Heart right ventricle (tissue), 16 donors: Measurements from ENCODE around the gene ZNF747. TPM values are rescaled to one million over a fixed set of nuclear protein-coding genes. Genes with fewer than 3 reads are reported as not detected.

Experiments
- ATAC-seq, 8 donors: fragments of 200-7000 bp; cut with Tn5 transposase; one replicate each; pipeline ENCODE4 v1.9.1; 2020; ENCODE audit warnings: mild to moderate bottlenecking in 8 of 8, moderate library complexity in 8 of 8, moderate number of reproducible peaks in 1 of 8
- DNase-seq, 2 donors: peaks; one replicate each; pipeline ENCODE4 v3.0.0-alpha.2; 2020
- H3K27ac ChIP-seq, 10 donors: fragments of 200-600 bp; sonication (generic) in 2 of 10; one replicate each; pipeline versions ENCODE4 v1.5.0 to v1.8.0; 2020 to 2022; ENCODE audit warnings: mild to moderate bottlenecking in 3 of 10
- H3K27me3 ChIP-seq, 7 donors: fragments of 200-600 bp; one replicate each; pipeline ENCODE4 v1.8.0; 2021 to 2022; ENCODE audit warnings: mild to moderate bottlenecking in 2 of 7
- H3K36me3 ChIP-seq, 9 donors: fragments of 200-600 bp; sonication (generic) in 1 of 9; one replicate each; pipeline versions ENCODE4 v1.5.0 to v1.8.0; 2020 to 2022; ENCODE audit warnings: mild to moderate bottlenecking in 2 of 9
- H3K4me1 ChIP-seq, 9 donors: fragments of 200-600 bp; sonication (generic) in 1 of 9; one replicate each; pipeline versions ENCODE4 v1.5.0 to v1.8.0; 2020 to 2022; ENCODE audit warnings: mild to moderate bottlenecking in 4 of 9
- H3K4me3 ChIP-seq, 10 donors: fragments of 200-600 bp; sonication (generic) in 2 of 10; one replicate each; pipeline versions ENCODE4 v1.5.0 to v1.8.0; 2020 to 2022; ENCODE audit warnings: mild to moderate bottlenecking in 7 of 10, moderate library complexity in 2 of 10
- H3K9me3 ChIP-seq, 11 donors: fragments of 200-600 bp in 10 of 11; sonication (generic) in 2 of 11; one replicate each; pipeline versions ENCODE4 v1.5.0 to v1.8.0; 2013 to 2022; ENCODE audit warnings: mild to moderate bottlenecking in 2 of 11, control low read depth in 1 of 11, moderate library complexity in 1 of 11
- CTCF ChIP-seq, 9 donors: fragments of 200-600 bp; sonication (generic) in 2 of 9; IDR thresholded peaks; one replicate each; pipeline versions ENCODE4 v1.5.0 to v1.8.0; 2021 to 2022; ENCODE audit warnings: antibody characterized with exemption in 9 of 9, mild to moderate bottlenecking in 5 of 9, moderate library complexity in 1 of 9
- WGBS, 2 donors: extraction: QIAGEN DNeasy Blood & Tissue Kit; methylation state at CpG; one replicate each; pipeline ENCODE4 v1.1.7; 2013; ENCODE audit warnings: inconsistent platforms in 1 of 2; 5-methylcytosine and 5-hydroxymethylcytosine counted together
- intact Hi-C, 10 donors: fragments of 100-400 bp; cut with DNase I; formaldehyde crosslinking; loops; one replicate each; pipeline versions ENCODE4 v1.11.1 to v1.14.2; 2022
- polyA plus RNA-seq, 2 donors: library from polyadenylated mRNA; stranded (reverse); fragments of 200-250 nt; gene quantifications; one replicate each; pipeline ENCODE4 v1.2.3, GENCODE V29; 2013
- total RNA-seq, 10 donors: library from RNA; stranded (reverse); fragmentation: NEBNext Ultra II Directional in 3 of 10; extraction: Animal tissue kit (Norgen Biotek cat#: 25700) in 3 of 10; gene quantifications; one replicate each; pipeline versions ENCODE4 v1.2.1 to v1.2.4, GENCODE V29; 2021 to 2023
- donor health status: Arrhythmogenic right ventricular cardiomyopathy.
- donor health status: ischemic (EF 13 %, LVEDD 7.1; RV severe dilation, severe dysfunction).
- donor health status: healthy with polysubstance abuse.
- donor health status: DM: no; HTN: yes; CAD: no.
- donor health status: DM: no; HTN: no; CAD: no.
- donor health status: ischemic (EF 25% LVEDD 6.9; RV normal size, moderate dysfunction).
- donor health status: ischemic (EF 25% LVEDD 5.7; RV mildly dilated, moderate dysfunction).
- donor health status: healthy.
- donor health status: DM: yes; HTN: yes; CAD: no.
- donor health status: Ischemic cardiomyopathy.
- donor health status: ischemic (EF 35%, LVEDD 5.7; RV mildly dilated, moderate dysfunction).
- donor health status: nonischemic (EF 11% LVEDD 7.7; RV severe dilation, severe dysfunction).
- donor health status: DM: yes; HTN: yes; CAD: no.
- donor health status: PGD.
- donor health status: ischemic (EF 29% LVEDD 5.4; RV normal size, mild dysfunction).
- donor health status: nonischemic (EF 23%, LVEDD 6.1; RV moderate dilation, normal function).

The ZNF747 gene
- total and polyA plus RNA-seq, 12 donors: 8.5 to 14.3 (median 10.5) TPM

GRCh38 chr16:30567160-30567990, 32.7 kb upstream of the ZNF747 start:
- peaks cover 6 to 44% (median 19%) of the 10 kb centered on the region in 9 donors for H3K4me1 ChIP-seq
- ATAC-seq (no peak), DNase-seq (no peak)
- WGBS, 2 donors: 84 to 89% methylated on average over 14 of the region's 14 CpGs
- H3K27ac ChIP-seq: peak overlapping the region in 1 of 10 donors; percentile 79
- H3K9me3 ChIP-seq: no peaks in the 10 kb centered on the region
- intact Hi-C loops: loop anchor here in 1 of 10 donors (10.0 kb wide), 1 partner anchor 133 kb away; the partner anchor contains the start of gene DCTPP1
- peaks cover 0 to 13% (median 0%) of the 10 kb centered on the region in 9 donors for H3K36me3 ChIP-seq
- H3K4me3 ChIP-seq: no peak overlapping the region
- TF ChIP-seq CTCF (IDR thresholded peaks at IDR 0.05): no peak
- no peaks in the 10 kb centered on the region for H3K27me3 ChIP-seq

GRCh38 chr16:30566531-30566930, 31.9 kb upstream of the ZNF747 start:
- Histone ChIP-seq H3K27me3 (no peaks in the 10 kb centered on the region), H3K9me3 (no peaks in the 10 kb centered on the region), H3K4me3 (no peak overlapping the region), H3K27ac (no peak overlapping the region), H3K4me1 (peaks cover 6 to 46% (median 16%) of the 10 kb centered on the region in 9 donors), H3K36me3 (peaks cover 0 to 13% (median 0%) of the 10 kb centered on the region in 9 donors)
- TF ChIP-seq CTCF (IDR thresholded peaks at IDR 0.05): no peak
- DNase-seq (no peak), ATAC-seq (no peak)
- 86 to 92% methylated on average over 4 of the region's 4 CpGs for whole genome bisulfite sequencing, 2 donors
- intact Hi-C loops: loop anchor here in 1 of 10 donors (10.0 kb wide), 1 partner anchor 132 kb away; the partner anchor contains the start of gene DCTPP1

- Histone ChIP-seq H3K36me3 (peaks cover 0 to 13% (median 0%) of the 10 kb centered on the region in 9 donors), H3K27me3 (no peaks in the 10 kb centered on the region), H3K4me1 (peaks cover 6 to 47% (median 19%) of the 10 kb centered on the region in 9 donors), H3K4me3 (no peak overlapping the region), H3K9me3 (no peaks in the 10 kb centered on the region), H3K27ac (no peak overlapping the region)
- intact Hi-C loops: loop anchor here in 1 of 10 donors (10.0 kb wide), 1 partner anchor 131 kb away; the partner anchor contains the start of gene DCTPP1
- WGBS, 2 donors: 68 to 69% methylated on average over 8 of the region's 8 CpGs
- no peak for DNase-seq
- TF ChIP-seq CTCF (IDR thresholded peaks at IDR 0.05): no peak
- no peak for ATAC-seq
Measured at GRCh38 chr16:30565984-30566383, 31.3 kb upstream of the ZNF747 start.

GRCh38 chr16:30565526-30565925, 30.9 kb upstream of the ZNF747 start:
- H3K27me3 ChIP-seq: no peaks in the 10 kb centered on the region
- H3K27ac ChIP-seq: no peak overlapping the region
- WGBS, 2 donors: 68 to 70% methylated on average over 7 of the region's 7 CpGs
- TF ChIP-seq CTCF (IDR thresholded peaks at IDR 0.05): no peak
- peaks cover 0 to 13% (median 0%) of the 10 kb centered on the region in 9 donors for H3K36me3 ChIP-seq
- no peak overlapping the region for H3K4me3 ChIP-seq
- H3K9me3 ChIP-seq: no peaks in the 10 kb centered on the region
- H3K4me1 ChIP-seq: peaks cover 5 to 47% (median 17%) of the 10 kb centered on the region in 9 donors
- DNase-seq (no peak), ATAC-seq (no peak)
- intact Hi-C loops: loop anchor here in 1 of 10 donors (10.0 kb wide), 1 partner anchor 131 kb away; the partner anchor contains the start of gene DCTPP1
